HS-5 (cell line): Measurements from ENCODE around the gene BACH2.
A peak's percentile ranks its signal among the peaks of the same experiment; 100 is the strongest.
"Not testable (repeated sequence)": the region's sequence is repeated elsewhere in the genome, so short reads cannot be mapped to it uniquely, and the experiment has no call there.

Source experiments
- DNase-seq: peaks from one replicate; pipeline ENCODE4 v3.0.0-alpha.2; 2012; ENCODE audit warnings: low read depth

The BACH2 gene

GRCh38 chr6:90301816-90302215, 5.2 kb upstream of the BACH2 start:
- DNase-seq, result no peak

GRCh38 chr6:90298459-90299053, 1.9 kb upstream of the BACH2 start:
- DNase-seq, result no peak

GRCh38 chr6:90297867-90298381, 1.3 kb upstream of the BACH2 start:
- DNase-seq, result no peak

GRCh38 chr6:90297115-90297866, 648 bp upstream of the BACH2 start:
- no peak for DNase-seq

GRCh38 chr6:90295854-90296340, 746 bp downstream of the BACH2 start:
- peak; percentile 43 for DNase-seq

- no peak for DNase-seq
Observed at GRCh38 chr6:90294989-90295853, 1.4 kb downstream of the BACH2 start.

GRCh38 chr6:90294614-90294988, 2.0 kb downstream of the BACH2 start:
- DNase-seq, result no peak

GRCh38 chr6:90294008-90294511, 2.6 kb downstream of the BACH2 start:
- DNase-seq, result no peak

- DNase-seq, result no peak
Observed at GRCh38 chr6:90293319-90293953, 3.2 kb downstream of the BACH2 start.

- DNase-seq, result no peak
Observed at GRCh38 chr6:90291565-90291964, 5.1 kb downstream of the BACH2 start.

GRCh38 chr6:90290811-90291420, 5.7 kb downstream of the BACH2 start:
- no peak for DNase-seq

GRCh38 chr6:90289902-90290301, 6.7 kb downstream of the BACH2 start:
- DNase-seq, result no peak

GRCh38 chr6:90288404-90288803, 8.2 kb downstream of the BACH2 start:
- DNase-seq, result no peak

GRCh38 chr6:90286884-90287488, 9.7 kb downstream of the BACH2 start:
- DNase-seq, result no peak

- DNase-seq, result peak; percentile 56
Observed at GRCh38 chr6:90285611-90286381, 10.8 kb downstream of the BACH2 start.

- no peak for DNase-seq
Observed at GRCh38 chr6:90285042-90285481, 11.6 kb downstream of the BACH2 start.

- peak; percentile 81 for DNase-seq
Observed at GRCh38 chr6:90284236-90285041, 12.2 kb downstream of the BACH2 start.

- DNase-seq, result not testable (repeated sequence)
Observed at GRCh38 chr6:90282265-90282664, 14.4 kb downstream of the BACH2 start.

GRCh38 chr6:90278129-90278528, 18.5 kb downstream of the BACH2 start:
- DNase-seq, result no peak
